GM23248 (cell line): ENCODE measurements around the gene ASPRV1.

ENCODE experiments used
- EZH2 ChIP-seq: fragments of 200-600 bp; sonication (generic); IDR thresholded peaks from 2 replicates; pipeline ENCODE4 v1.6.1; 2018; ENCODE audit warnings: antibody characterized with exemption, mild to moderate bottlenecking; ENCODE audit not compliant: insufficient read depth, poor library complexity, severe bottlenecking
- EZH2phosphoT487 ChIP-seq: fragments of 200-600 bp; sonication (generic); IDR thresholded peaks from 2 replicates; pipeline ENCODE4 v1.6.1; 2018; ENCODE audit warnings: antibody characterized with exemption, moderate library complexity, mild to moderate bottlenecking, low read depth; ENCODE audit not compliant: insufficient read depth

DNA sequence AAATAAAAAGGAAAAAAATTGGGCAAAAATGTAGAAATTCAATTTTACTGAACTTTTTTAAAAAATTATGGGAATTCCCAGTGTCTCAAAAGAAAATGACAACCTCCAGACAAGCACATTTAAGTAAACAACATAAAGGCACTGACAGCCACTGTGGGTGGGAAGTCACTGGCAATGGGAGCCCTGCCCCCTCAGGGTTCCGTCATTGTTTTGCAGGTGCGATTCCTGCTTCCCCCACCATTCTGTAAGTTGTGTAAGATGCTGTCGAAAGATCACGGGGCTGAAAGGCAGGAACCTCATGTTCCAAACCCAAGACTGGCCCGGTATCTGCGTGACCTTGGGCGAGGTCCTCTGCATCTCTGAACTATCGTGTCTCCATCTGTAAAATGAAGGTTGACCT is 15.8 kb upstream of the ASPRV1 start:
- TF ChIP-seq EZH2: no peak
- TF ChIP-seq EZH2phosphoT487: no peak
